GM19372 (cell line): ENCODE data around the gene TGIF1.

ENCODE experiments used
- ATAC-seq: cut with Tn5 transposase; IDR thresholded peaks from one replicate; pipeline ENCODE4 v1.9.1; 2021; ENCODE audit warnings: mild to moderate bottlenecking, low read depth, moderate library complexity; ENCODE audit not compliant: unreplicated experiment

Gene TGIF1

GRCh38 chr18:3508576-3509549, 58.9 kb downstream of the TGIF1 start:
- ATAC-seq: no peak
